Fibroblast of villous mesenchyme (primary cell): ENCODE measurements around the gene ZNF691. TPM values are rescaled to one million over a fixed set of nuclear protein-coding genes. Genes with fewer than 3 reads are reported as not detected.

ENCODE experiments used
- DNase-seq: peaks from one replicate; pipeline ENCODE4 v3.0.0-alpha.2; 2010; ENCODE audit warnings: low read depth
- H3K4me3 ChIP-seq: 2 replicates; pipeline ENCODE4 v1.5.1; 2011; ENCODE audit warnings: low read depth, mild to moderate bottlenecking, low read length
- CTCF ChIP-seq: IDR thresholded peaks from 2 replicates; pipeline ENCODE4 v1.5.1; 2012; ENCODE audit warnings: low read depth, mild to moderate bottlenecking, low read length; ENCODE audit not compliant: insufficient read depth
- total RNA-seq: library from RNA; depleted of rRNA; stranded (reverse); fragments of >200 nt; gene quantifications from 2 replicates; pipeline ENCODE4 v1.2.3, GENCODE V29; 2012

Gene ZNF691
- total RNA-seq, 1 donor, result 11.2 TPM

- H3K4me3 ChIP-seq, result no peak overlapping the region
- TF ChIP-seq CTCF, result no peak
- DNase-seq, result no peak
Observed at GRCh38 chr1:42821690-42822089, 24.7 kb upstream of the ZNF691 start.

GRCh38 chr1:42822800-42823392, 23.5 kb upstream of the ZNF691 start:
- DNase-seq, result peak; percentile 87
- TF ChIP-seq CTCF, result no peak
- H3K4me3 ChIP-seq, result no peak overlapping the region

GRCh38 chr1:42824481-42825035, 21.9 kb upstream of the ZNF691 start:
- no peak overlapping the region for H3K4me3 ChIP-seq
- DNase-seq, result no peak
- no peak for TF ChIP-seq CTCF

- H3K4me3 ChIP-seq, result no peak overlapping the region
- DNase-seq, result no peak
- no peak for TF ChIP-seq CTCF
Observed at GRCh38 chr1:42825036-42825851, 21.2 kb upstream of the ZNF691 start.

- TF ChIP-seq CTCF, result no peak
- H3K4me3 ChIP-seq, result no peak overlapping the region
- DNase-seq, result no peak
Observed at GRCh38 chr1:42830631-42831030, 15.8 kb upstream of the ZNF691 start.

- TF ChIP-seq CTCF, result no peak
- DNase-seq, result no peak
- no peak overlapping the region for H3K4me3 ChIP-seq
Observed at GRCh38 chr1:42831273-42831672, 15.1 kb upstream of the ZNF691 start.
